Mesenteric fat pad (tissue), 1 donor: ENCODE data around the gene GLIPR2. TPM values are rescaled to one million over a fixed set of nuclear protein-coding genes. Genes with fewer than 3 reads are reported as not detected.
"Not testable (repeated sequence)": the region's sequence is repeated elsewhere in the genome, so short reads cannot be mapped to it uniquely, and the experiment has no call there.

Experiments used
- DNase-seq: peaks from one replicate; pipeline ENCODE4 v3.0.0-alpha.2; 2020; ENCODE audit warnings: low spot score
- total RNA-seq: library from RNA; stranded (reverse); fragmentation: NEBNext Ultra II Directional; extraction: Animal tissue kit (Norgen Biotek cat#: 25700); gene quantifications from one replicate; pipeline ENCODE4 v1.2.1, GENCODE V29; 2021
- donor health status: DM: yes; HTN: yes; CAD: no.

The GLIPR2 gene
- total RNA-seq, 1 donor from 2014 or later: 81.7 TPM

DNA sequence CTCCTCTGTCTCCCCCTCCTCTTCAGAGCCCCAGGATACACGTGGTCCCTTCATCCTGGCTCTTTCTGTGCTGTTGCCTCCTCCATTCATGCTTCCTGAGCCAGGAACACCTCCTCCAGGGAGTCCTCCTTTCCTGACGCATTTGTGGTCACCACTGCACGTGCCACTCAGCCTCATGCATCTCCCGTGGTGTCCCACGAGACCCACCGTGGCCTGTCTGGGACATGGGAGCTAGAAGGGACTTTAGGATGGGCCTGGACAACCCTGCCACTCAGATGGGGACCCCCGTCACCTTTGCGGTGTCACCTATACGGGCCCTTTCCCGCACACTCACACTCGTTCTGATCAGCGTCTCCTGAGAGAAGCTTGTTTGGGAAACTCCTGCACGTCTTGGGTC is 6.7 kb downstream of the GLIPR2 start:
- no peak for DNase-seq

DNA sequence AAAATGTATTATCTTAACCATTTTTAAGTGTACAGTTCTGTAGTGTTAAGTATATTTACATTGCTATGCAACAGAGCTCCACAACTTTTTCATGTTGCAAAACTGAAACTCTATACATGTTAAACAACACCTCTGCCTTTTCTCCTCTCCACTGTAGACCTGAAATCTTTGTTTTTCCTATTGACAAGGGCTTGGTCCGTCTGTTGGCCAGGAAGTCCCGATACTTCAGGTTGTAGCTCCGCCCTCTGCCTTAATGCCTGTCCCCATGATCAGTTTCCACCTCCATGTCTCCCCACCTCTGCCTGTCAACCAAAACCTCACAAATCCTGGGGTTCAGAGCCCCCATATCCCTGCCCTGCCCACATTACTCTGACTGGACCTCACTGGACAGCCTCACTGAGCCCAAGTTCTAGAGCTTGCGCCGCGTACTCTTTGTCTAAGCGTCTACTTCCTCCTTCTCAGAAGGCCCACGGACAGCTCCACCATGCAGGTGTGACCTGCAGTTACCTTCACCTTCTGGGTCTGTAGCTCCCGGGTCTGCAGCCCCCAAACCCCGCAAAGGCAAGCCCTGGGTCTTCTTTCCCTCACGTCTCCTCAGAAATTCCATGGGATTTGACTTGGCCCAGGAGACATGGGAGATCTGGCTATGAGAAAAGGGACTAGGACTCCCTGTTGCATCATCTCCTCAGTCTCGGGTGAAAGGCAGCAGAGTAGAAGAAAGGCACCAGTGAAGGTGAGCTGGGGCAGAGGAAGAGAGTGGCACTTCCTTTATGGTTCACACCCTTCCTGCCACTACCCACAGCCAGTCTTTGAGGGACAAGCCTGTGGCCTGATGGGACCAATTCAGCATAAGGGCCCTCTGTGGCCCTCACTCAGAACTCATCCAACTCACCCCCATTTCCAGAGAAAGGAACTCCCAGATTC is 8.0 kb downstream of the GLIPR2 start:
- no peak for DNase-seq

DNA sequence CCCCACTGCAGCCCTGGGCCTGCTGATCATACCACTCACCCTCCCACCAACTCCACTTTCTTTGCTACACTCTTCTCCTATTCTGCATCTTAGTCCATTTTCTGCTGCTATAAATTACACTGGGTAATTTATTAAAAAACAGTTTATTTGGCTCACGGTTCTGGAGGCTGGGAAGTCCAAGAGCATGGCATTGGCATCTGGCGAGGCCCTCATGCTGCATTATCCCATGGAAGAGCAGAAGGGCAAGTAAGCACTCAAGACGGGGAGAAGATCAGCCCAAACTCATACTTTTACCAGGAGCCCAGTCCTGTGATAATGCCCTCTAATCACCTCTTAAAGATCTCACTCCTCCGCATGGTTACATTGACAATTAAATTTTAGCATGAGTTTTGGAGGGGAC is 9.4 kb downstream of the GLIPR2 start:
- no peak for DNase-seq

DNA sequence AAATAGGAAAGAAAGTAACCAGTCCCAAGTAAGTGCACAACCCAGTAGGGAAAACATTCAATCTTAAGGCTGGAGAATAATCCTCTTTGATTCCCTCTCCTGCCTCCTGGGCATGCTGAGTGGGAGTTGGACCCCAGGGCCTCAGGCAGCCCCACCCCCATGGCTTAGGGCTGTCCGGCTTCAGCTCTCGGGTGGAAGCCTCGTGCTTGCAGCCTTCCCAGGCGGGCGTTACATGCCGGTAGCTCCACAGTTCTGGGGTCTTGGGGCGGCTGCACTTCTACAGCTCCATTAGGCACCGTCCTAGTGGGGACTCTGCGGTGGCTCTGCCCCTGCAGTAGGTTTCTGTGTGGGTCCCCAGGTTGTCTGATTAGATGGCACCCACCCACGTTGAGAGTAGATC is 10.1 kb downstream of the GLIPR2 start:
- no peak for DNase-seq

DNA sequence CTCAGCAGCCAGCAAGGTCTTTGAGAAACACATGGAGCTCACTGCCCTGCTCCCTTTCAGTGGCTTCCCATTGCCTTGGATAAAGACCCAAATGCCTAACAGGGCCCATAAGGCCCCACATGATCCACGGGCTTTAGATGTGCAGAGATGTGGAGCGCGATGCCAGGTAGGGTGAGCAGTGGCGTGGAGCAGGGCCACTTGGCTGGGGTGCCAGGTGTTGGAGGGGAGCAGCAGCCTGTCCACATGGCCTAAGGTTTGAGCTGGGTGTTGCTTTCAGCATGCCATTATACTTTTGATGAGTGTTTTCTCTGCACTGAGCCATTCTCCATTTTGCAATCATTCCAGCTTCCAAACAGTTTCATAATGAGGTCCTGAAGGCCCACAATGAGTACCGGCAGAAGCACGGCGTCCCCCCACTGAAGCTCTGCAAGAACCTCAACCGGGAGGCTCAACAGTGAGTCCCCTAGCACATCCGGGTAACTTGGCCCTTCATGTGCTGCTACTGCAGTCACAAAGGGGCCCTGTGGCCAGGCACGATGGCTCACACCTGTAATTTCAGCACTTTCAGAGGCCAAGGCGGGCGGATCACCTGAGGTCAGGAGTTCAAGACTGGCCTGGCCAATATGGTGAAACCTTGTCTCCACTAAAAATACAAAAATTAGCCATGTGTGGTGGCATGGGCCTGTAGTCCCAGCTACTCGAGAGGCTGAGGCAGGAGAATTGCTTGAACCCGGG is 11.1 kb downstream of the GLIPR2 start:
- DNase-seq: no peak

DNA sequence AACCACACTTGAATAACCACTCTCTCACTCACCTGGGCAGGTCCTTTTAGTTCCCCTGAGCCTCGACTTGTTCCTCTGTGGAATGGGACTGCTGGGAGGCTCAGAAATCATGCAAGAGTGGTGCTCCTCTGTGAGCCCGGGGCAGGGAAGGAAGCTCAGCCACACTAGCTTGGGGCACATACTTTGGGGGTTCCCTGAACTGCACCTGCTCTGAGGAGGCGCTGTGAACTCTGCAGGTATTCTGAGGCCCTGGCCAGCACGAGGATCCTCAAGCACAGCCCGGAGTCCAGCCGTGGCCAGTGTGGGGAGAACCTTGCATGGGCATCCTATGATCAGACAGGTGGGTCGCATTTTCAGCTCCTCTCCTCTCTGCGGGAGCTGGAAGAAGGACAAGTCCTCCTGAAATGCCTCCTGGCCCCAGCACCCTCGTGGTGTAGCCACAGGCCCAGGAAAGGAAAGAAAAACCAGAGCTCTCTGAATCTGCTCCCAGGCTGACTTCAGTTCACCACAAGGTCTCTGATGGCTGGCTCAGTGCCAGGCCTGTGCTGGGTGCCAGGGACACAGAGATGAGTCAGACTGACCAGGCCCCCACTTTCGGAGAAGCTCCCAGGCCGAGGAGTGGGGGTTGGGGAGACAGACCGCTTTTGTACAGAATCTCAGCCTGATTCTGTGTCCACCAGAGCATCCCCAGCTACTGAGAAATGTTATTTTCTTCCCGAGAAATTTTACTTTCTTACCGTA is 11.9 kb downstream of the GLIPR2 start:
- peak; percentile 98 for DNase-seq

DNA sequence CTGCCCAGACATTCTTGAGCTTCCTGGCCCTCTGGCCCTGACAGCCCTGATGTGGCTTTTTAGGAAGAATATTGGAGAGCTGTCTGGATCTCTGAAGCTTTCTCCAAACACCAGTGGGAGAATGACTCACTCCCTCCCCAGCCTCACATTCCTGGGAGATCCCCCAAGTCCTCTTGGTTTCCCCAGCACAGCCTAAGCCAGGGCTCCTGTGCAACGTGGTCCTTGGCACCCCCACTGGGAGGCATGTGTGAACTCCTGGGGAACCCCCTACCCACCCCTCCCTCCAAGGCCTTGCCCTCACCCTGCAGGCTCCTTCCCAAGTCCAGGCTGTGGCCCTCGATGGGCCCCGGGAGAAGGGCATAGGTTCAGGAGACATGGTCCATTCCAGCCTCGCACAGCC is 12.7 kb downstream of the GLIPR2 start:
- DNase-seq: no peak

DNA sequence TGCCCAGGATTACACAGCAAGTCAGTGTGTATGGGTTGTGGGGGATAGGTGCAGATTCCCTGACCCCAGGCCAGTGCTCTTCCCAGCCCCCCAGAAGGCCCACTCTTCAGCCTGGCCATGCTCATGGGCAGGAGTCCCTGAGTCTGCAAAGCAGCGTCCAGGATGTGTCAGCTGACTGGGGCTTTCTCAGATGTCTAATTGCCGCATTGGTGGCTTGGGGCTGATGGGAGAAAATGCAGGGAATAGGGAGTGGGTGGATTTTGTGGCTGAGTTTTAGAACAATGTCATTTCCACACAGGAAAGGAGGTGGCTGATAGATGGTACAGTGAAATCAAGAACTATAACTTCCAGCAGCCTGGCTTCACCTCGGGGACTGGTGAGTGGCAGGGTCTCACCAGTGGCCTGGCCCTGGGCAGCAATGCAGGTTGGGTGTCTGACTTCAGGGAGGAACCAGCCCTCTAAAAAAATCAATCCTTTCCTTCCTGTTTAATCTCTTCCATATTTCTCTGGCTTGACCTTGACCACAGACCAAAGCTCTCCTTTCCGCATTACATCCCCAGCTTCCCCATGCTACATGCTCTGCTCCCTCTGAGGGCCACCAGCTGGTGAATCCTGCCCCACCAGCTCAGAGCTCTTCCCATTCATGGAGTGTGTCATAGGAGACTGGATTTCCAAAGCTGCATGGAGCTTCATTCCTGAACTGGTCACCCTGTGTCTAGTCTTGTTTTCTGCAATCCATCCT is 14.2 kb downstream of the GLIPR2 start:
- DNase-seq: no peak

DNA sequence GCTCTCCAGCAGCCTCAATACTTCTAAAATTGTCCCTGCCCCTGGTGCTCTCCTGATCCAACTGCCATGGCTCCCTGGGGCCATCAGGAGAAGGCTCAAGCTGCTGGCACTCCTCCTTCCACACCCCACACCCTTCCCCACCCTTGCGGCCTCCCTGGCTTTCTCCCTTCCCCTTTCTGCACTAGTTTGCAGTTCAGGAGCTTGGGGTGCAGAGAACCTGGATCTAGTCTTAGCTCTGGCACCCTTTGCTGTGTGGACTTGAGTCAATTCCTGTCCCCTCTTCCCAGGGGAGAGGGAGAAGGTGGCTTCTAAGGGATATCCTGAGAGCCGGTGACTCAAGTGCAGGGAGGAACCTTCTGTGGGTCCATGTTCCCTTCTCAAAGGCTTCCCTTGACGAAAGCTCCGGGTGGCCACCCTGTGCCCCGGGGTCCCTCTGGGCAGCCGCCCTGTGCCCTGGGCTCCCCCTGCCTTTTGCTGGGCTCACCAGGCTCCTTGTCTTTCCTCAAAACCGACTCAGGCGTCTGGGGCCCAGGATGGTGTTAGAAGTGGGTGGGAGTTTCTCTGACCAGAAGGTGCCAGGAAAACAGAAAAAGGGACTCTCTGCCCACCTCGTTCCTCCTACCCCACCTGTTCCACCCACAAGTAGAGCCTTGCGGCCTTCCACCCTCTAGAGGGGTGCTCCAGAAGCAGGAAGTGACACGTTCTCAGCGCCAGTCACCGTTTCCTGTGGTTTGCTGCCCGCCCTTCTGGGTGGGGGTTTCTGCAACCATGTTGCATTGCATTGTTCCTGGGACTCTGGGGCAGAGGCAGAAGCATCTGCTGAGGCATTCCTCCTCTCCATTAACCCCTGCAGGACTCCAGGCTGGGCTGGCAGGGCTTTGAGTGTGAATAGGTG is 15.0 kb downstream of the GLIPR2 start:
- no peak for DNase-seq

DNA sequence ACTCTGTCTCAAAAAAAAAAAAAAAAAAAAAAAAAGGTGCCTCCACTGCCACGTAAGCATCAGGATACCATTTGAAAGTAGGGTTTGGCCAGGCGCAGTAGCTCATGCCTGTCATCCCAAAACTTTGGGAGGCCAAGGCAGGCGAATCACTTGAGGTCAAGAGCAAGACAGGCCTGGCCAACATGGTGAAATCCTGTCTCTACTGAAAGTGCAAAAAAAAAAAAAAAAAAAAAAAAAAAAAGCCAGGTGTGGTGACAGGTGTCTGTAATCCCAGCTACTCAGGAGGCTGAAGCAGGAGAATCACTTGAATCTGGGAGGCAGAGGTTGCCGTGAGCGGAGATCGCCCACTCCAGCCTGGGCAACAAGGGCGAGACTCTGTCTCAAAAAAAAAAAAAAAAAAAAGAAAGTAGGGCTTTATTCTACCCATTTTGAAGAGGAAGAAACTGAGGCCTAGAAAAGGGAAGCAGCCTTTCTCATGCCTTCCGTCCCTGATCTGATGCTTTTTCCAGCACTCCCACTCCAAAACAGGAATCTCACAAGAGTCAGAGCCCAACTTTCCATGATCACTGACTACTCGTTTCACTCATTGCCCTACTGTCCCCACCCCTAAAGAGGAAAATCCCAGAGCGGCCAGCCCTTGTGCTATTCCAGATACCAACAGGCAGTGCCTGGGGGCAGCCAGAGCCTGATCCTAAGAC is 16.4 kb downstream of the GLIPR2 start:
- DNase-seq: no peak

DNA sequence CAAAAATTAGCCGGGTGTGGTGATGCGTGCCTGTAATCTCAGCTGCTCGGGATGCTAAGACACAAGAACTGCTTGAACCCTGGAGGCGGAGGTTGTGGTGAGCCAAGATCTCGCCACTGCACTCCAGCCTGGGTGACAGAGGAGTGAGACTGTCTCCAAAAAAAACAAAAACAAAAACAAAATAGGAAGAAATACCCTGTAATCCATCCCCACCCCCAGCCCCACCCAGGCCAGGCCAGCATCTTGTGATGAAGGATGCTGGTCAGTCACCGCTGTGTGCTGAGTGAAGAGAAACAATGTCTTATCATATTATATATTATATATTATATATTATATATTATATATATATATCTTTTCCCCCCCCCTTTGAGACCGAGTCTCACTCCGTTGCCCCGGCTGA is 17.2 kb downstream of the GLIPR2 start:
- DNase-seq: no peak

DNA sequence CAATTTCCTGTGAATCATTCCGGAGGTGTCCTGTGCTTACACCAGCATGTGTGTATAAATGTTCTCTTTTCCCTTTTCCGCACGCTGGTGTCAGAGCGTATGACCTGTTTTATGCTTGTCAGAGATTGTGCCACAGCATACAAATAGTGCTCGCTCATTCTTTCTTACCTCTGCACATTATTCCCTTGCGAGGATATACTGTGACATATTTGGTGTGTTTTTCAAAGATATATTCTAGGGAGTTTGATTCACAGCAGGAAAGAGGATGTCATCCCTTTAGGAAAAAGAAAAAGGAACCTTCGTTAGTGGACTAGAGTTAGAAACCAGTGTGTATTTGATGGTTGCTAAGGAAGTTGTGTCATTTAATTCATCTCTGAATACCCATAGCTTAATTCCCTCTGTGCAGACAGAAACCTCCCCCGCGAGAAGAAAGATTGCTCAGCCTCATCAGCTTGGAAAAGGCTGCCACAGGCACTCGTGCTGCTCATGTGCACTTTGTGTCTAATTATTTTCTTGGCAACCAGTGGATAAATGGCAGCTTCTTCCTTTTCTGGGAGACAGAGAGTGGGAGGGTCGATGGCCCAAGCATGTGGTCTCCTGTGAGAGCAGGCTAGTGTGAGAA is 17.9 kb downstream of the GLIPR2 start:
- DNase-seq: no peak

DNA sequence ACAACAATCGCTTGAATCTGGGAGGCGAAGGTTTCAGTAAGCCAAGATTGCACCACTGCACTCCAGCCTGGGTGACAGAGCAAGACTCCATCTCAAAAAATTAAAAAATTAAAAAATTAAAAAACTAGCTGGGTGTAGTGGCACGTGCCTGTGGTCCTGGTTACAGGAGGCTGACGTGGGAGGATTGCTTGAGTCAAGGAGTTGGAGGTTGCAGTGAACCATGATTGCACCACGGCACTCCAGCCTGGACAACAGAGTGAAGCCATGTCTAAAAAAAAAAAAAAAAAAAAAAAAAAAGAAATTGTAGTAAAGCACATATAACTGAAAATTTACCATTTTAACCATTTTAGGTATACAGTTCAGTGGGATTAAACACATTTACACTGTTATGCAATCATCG is 19.6 kb downstream of the GLIPR2 start:
- no peak for DNase-seq

DNA sequence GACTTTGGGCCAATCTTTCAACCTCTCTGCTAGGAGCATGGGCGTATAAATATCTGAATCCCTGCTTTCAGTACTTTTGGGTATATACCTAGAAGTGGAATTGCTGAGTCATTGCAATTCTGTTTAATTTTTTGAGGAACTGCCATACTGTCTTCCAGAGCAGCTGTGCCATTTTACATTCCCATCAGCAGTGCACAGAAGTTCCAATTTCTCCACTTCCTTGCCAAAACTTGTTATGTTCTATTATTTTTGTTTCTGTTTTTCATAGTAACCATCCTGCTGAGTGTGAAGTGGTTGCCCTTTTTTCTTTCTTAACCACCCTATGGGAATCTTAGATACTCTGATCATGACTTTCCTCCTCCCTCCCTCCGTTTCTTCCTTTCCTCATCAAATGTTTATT is 21.6 kb downstream of the GLIPR2 start:
- no peak for DNase-seq

DNA sequence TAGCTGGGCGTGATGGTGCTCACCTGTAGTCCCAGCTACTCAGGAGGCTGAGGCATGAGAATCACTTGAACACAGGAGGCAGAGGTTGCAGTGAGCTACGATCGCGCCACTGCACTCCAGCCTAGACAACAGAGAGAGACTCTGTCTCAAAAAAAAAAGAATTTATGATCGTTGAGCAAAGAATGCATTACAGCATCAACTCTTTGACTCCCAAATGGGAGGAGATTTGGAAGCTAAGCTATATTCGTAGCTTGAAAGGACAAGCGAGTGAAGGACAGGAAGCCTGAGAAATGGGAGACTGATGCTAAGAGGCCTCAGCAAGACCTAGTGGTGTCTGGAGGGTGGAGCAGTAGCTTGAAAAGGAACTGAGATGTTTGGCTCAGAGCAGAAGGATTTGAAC is 22.4 kb downstream of the GLIPR2 start:
- DNase-seq: no peak

DNA sequence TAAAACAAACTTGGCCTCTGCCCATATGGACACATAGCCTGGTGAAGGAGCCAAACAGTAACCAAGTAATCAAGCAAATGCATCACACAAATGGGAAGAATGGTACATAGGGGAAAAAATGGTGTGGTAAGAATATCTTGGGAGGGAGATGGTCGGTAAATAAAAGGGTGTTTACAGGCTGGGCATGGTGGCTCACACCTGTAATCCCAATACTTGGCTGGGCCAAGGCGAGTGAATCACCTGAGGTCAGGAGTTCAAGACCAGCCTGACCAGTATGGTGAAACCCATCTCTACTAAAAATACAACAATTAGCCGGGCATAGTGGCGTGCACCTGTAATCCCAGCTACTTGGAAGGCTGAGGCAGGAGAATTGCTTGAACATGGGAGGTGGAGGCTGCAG is 23.0 kb downstream of the GLIPR2 start:
- DNase-seq: not testable (repeated sequence)

DNA sequence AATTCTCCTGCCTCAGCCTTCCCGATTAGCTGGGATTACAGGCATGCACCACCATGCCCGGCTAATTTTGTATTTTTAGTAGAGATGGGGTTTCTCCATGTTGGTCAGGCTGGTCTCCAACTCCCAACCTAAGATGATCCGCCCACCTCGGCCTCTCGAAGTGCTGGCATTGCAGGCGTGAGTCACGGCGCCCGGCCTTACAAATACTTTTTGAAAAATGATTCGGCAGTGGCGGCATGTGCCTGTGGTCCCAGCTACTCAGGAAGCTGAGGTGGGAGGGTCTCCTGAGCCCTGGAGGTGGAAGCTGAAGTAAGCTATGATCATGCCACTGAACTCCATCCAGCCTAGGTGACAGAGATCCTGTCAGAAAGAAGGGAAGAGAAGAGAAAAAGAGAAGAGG is 23.6 kb downstream of the GLIPR2 start:
- not testable (repeated sequence) for DNase-seq

DNA sequence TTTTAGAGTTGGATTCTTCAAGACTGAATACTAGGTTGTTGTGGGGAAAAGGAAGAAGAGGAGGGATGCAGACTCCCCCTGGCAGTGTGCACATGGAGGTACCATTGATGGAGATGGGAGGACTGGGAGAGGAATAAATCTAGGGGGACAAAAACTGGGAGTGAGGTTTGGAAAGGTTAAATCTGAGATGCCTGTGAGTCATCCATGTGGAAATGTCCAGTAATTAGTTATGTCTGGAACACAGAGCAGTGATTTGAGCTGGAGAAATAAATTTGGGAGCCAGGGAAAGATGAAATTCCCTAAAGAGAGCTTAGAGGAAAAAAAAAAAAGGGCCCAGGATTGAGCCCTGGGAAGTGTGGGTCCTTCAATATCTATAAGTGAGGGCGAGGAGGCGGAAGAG is 24.7 kb downstream of the GLIPR2 start:
- DNase-seq: no peak

DNA sequence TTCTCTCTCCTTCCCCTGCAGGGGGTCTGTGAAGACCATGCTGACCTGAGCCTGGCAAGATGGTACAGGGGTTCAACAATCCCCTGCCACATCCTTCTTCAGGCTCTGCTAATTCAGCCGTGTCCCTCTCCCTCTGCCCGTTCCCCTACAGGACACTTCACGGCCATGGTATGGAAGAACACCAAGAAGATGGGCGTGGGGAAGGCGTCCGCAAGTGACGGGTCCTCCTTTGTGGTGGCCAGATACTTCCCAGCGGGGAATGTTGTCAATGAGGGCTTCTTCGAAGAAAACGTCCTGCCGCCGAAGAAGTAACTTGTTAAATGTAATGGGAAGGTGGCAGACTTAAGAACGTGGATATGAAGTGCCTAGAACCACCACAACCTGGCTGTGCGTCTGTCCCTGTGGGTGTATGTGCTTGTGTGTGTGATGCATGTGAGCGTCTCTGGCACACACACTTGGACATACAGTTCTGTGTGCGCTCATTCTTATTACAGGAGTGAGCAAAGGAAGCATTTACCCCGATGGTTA is 25.7 kb downstream of the GLIPR2 start:
- no peak for DNase-seq
